HG03175 (cell line): ENCODE data around the gene SRSF12.
"Not testable (repeated sequence)": the region's sequence is repeated elsewhere in the genome, so short reads cannot be mapped to it uniquely, and the experiment has no call there.

ENCODE experiments used
- ATAC-seq: cut with Tn5 transposase; IDR thresholded peaks from one replicate; pipeline ENCODE4 v1.9.1; 2021; ENCODE audit warnings: mild to moderate bottlenecking, moderate library complexity; ENCODE audit not compliant: unreplicated experiment

SRSF12 gene

GRCh38 chr6:89131599-89131998, 13.7 kb upstream of the SRSF12 start:
- no peak for ATAC-seq

GRCh38 chr6:89128256-89128671, 10.4 kb upstream of the SRSF12 start:
- ATAC-seq = not testable (repeated sequence)

DNA sequence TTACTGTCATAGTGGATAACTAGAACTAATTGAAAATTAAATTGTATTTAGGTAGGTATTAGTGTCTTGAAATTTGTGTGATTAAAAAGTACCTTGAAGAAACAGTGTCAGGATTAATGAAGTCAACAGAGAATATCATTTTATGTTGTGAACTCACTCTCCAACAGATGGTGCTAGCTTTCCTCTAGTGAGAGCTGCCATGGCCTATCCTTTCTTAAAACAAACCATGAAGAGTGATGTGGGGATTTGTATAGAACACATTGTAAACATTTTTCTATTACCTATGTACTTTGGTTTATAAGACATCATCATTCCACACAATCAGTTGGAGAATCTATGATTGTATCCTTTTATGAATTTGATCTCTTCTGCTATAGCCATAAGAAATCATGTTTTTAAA, 4.8 kb upstream of the SRSF12 start:
- ATAC-seq = peak; percentile 45

- ATAC-seq = no peak
These were observed 4.1 kb upstream of the SRSF12 start for GRCh38 chr6:89121934-89122333.

DNA sequence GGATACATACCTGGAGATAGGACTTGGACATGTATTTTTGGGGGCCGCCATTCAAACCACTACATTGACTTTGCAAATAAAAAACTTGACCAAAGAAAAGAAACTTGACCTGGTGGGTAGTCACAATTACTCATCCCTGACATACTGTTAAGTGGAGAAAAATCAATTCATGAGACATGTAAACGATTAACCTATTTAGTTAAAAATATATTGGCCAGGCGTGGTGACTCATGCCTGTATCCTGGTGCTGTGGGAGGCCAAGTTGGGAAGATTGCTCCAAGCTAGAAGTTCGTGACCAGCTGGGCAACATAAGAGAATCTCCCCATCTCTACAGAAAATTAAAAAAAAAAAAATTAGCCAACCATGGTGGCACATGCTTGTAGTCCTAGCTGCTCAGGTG, 2.5 kb upstream of the SRSF12 start:
- no peak for ATAC-seq

- no peak for ATAC-seq
These were observed 1.1 kb upstream of the SRSF12 start for GRCh38 chr6:89118931-89119330.

DNA sequence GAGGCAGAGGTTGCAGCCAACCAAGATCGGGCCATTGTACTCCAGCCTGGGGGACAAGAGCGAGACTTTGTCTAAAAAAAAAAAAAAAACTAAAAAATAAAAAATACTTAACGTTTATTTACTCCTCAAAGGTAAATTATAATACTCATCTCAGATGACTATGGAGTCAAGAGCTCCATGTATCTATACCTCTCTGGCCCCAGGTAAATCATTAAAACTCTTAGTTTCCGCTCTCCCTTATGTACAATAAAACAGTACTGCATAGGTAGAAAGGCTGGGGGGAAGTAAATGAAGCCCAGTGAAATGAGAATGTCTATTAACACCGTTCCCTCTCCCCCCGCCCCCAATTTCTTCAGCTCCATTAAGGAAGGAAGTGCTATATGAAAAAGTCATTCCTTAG, 1.2 kb downstream of the SRSF12 start:
- ATAC-seq = no peak

DNA sequence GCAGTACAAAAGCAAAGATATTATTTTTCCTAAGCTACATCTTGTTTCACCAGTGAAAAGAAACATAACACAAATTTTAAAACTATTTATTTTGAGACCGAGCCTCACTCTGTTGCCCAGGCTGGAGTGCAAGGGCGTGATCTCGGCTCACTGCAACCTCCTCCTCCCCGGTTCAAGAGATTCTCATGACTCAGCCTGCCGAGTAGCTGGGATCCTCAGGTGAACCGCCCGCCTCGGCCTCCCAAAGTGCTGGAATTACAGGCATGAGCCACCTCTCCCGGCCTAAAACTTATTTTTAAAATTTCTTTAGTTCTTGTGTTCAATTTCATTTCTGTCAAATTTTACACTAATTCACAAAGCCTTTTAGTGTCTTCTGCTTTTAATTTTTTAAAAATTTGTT, 5.9 kb downstream of the SRSF12 start:
- no peak for ATAC-seq

DNA sequence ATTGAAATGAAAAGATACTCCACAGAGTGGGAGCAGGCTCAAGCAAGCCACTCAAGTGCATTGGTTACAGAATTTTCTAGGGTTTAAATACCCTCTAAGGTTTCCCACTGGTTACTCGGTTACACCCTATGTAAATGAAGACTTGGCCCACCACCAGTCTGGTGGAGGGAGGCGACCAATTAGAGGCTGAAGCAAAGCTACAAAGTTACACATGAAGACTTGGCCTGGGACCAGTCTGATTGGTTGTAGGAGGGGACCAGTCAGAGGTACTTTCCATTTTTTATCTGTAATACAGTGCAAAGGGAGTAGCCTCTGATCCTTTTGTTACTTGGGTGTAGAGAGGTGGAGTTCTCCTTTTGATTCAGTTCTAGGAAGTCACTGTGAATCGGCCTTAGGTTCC, 7.6 kb downstream of the SRSF12 start:
- no peak for ATAC-seq

- no peak for ATAC-seq
These were observed 17.8 kb downstream of the SRSF12 start for GRCh38 chr6:89100114-89100513.

- no peak for ATAC-seq
These were observed 19.4 kb downstream of the SRSF12 start for GRCh38 chr6:89098461-89098860.

DNA sequence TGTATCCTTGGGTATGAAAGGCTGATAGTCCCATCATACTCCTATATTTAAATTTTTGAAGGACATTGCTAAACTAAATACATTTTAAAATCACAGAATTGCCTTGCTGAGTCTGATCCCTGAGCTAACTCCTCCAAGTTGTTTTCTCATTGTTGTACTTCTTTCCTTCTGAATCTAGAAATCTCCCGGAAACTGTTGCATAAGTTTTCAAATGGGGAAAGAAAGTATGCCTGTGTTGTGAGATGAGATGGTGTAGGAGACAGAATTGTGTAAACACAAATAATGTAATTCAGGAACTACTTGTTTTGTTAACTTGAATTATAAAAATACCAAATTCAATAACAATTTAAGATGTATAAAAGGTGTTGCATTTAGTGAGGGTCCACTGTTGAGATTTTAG, 30.0 kb downstream of the SRSF12 start:
- no peak for ATAC-seq

DNA sequence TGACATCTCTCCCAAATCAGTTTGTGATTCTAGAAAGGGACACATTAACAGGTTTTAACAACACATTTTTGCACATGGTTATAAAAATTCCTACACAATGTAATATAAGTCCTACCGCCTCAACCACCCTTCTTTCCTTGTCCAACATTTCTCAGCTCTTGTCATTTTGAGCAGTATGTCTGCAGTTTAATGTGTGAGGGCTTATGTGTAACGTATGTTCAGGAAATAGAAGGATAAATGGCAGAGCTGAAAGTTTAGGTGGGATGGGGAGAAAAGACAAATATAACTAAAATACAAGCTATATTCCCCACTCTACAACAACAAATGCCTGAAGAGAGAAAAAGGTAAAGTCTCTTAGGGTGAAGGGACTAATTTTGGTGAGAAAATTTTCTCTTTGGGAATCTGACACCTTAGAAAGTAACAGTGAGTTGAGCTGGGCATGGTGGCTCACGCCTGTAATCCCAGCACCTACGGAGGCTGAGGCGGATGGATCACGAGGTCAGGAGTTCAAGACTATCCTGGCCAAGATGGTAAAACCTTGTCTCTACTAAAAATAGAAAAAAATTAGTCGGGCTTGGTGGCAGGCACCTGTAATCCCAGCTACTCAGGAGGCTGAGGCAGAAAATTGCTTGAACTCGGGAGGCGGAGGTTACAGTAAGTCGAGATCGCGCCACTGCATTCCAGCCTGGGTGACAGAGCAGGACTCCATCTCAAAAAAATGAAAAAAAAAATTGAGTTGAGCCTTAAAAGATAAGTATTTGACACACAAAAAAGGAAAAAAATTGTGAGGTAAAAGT, 32.3 kb downstream of the SRSF12 start:
- ATAC-seq = no peak

DNA sequence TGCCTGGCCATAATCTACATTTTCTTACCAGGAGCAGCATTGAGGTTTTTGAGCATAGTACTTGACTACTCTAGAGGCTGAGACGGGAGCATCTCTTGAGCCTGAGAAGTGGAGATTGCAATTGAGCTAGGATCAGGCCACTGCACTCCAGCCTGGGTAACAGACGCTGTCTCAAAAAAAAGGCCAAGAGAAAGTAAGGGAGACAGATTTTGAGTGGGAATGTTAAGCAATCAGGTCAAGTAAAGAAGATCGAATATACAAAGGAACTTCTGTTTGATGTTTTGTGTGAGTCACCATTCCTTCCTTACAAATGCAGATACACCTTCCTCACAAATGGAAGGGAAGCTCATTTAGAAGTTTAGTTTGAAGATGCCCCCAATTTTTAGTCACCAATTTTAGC, 32.9 kb downstream of the SRSF12 start:
- ATAC-seq = no peak

DNA sequence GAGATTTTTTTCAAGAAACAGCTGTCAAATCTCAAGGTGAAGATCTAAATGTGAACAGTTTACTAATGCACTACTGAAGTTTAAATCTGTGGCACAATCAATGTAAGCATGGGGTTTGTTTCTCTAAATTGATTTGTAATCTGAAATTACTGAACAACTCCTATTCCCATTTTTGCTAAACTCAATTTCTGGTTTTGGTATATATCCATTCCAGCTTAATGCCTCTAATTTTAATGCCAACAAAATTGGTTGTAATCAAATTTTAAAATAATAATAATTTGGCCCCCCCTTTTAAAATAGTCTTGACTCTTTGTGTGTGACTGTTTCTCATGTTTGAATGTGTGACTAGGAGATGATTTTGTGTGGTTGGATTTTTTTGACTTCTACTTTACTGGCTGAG, 33.3 kb downstream of the SRSF12 start:
- ATAC-seq = no peak

- no peak for ATAC-seq
These were observed 35.4 kb downstream of the SRSF12 start for GRCh38 chr6:89082486-89082891.

DNA sequence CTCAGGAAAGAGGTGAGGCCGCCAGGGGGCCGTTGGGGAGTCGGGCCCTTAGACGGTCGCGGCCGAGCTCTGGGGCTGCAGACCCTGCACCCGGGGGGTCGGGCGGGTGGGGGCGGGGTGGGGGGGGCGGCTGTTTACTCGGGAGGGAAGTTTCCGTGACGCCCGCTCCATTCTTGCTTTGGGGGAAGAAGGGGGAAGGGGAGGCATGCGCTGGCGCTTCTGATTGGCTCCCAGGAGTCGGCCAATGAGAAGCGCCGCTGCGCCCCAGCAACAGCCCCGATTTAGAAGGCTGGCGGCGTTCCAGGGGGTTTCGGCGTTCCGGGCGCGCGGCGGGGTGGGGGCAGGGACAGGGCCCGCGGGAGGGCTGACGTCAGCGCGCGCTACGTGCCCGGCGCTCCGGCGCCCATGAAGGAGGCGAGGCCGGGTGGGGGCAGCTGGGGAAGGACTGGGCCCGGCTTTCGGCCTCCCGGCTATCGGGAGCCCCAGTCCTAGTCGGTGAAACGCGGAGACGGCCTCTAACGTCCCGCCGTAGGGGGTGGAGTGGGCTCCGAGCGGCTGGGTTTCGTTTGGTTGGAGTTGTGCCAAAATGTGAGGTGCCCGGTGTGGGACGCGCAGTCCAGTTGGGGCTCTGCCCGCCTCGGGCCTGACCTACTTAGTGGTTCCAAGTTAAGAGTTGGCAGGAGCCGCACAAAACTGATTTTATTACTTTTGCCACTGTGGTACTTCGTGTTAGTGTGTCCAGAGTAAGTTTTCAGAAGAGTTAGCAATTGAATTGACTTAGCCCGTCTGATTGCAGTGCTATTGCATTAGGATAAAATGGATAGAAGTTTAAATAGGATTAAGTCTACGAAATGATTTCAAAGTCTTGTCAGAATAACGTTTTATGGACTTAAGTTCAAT, 36.2 kb downstream of the SRSF12 start:
- ATAC-seq = peak; percentile 64

- ATAC-seq = peak; percentile 21
These were observed 36.8 kb downstream of the SRSF12 start for GRCh38 chr6:89081129-89081422.

GRCh38 chr6:89080281-89081128, 37.4 kb downstream of the SRSF12 start, which contains the start of gene PNRC1:
TSS of gene PNRC1 (plus strand) at chr6:89080751. CDS start at chr6:89080895, 144 bp downstream.
- ATAC-seq = peak; percentile 74

DNA sequence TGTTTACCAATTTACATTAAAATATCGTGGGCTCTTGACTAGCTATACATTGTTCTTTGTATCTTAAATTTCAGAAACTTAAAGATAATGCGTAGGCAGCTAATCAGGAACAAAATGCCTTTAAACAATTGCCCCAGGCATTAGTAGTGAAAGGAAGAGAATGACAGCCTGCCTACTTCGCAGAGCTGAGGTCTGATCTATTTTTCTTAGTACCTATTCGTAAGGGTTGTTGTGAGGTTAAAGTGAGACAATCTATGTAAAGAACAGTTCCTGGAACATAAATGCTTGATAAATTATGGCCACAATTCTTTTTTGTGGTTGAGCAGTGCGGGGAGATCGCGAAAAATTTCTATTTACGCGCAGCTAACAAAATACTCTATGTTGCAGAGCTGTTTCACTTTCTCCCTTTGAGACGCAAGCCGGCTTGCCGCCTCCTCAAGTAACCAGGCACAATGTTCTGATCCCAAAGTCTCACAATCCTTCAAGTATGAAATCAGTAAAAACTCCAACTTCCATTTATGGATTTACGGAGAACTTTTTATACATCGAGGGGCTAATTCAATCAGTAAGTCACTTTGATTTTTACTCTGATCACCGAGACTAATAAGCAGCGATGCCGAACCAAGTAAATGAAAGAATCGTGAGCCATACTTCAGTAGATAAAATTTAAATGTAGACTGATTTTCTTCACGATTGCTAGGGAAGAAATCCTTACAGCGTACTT, 38.2 kb downstream of the SRSF12 start:
- no peak for ATAC-seq

- ATAC-seq = no peak
These were observed 44.0 kb downstream of the SRSF12 start for GRCh38 chr6:89073840-89074239.
